Measurements from ENCODE around the gene KCNQ1.

Gene KCNQ1

DNA sequence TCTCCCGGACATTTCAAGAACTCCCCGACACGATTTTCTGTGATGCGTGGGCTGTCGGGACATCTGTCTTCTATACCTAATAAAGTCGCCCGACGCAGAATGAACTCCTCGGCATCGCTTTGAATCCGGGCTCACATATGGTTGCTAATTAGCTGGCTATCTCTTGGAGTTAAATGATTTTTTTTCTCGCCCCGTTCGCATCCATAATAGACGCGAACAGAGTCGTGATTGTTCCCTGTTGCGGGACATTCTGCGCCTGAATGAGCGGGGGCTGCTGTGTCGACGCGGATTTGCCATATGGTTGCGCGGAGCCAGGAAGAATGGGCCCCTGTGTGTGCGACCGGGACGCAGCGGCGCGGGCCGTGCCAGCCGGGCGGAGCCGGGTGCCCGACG, 424.3 kb downstream of the KCNQ1 start:
- DNase-seq (ENCODE audit: low spot score) (no peak), FAIRE-seq (no peak)

DNA sequence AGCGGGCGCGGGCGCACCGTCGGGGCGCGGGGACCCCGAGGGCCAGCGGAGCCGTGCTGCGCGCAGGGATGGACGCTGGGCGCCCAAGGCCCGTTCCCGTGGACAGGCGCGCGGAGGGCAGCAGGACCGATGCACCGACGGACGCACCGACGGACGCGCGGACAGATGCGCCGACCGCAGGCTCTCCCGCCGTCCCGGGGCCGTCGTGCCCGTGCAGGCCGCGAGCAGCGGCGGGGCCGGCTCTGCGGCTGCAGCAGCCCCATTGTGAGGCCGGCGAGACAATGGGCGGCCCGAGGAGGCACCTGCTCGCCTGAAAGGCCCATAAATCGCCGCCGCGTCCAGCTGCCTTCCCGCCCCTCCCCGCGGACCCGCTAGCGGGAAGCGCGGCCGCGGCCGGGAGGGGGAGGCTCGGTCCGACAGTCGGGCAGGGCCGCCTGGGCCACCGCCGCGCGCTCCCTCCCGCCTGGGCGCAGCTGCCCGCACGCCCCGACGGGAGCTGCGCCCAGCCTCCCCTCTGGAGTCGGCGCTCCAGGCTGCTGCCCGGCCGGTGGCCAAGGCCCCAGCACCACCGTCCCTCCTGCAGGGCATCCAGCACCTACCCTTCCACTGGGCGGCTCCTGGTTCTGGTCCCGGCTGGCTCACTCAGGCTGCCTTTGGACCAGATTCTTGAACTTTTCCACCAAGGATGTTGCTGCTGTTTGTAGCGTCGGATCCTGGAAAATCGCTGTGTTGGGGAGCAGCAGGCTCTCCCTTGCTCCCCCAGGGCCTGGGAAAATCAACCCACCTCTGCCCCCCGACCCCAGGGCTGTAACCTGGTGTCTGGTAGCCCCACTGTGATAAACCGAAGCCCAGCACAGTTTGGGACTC, 425.0 kb downstream of the KCNQ1 start:
- DNase-seq (ENCODE audit: low spot score) (no peak), FAIRE-seq (no peak)

DNA sequence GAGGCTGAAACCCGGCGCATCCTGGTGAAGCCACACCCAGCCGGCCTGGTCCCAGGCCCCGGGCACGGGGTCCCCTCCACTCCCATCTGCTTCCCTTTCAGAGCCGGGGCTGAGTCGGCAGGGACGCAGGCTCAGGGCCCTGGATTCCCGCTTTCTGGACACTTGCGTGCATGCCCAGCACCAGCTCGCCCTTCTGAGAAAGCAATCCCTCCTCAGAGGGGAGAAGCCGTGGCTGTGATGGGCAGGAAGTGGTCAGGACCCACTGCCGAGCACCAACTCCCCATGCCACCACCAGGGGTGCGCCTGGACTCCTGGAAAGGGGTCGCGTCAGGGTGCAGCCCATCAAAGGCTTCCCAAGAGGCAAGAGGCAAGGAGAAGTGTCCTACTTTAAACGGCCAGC, 425.7 kb downstream of the KCNQ1 start:
- no peak for FAIRE-seq
- DNase-seq (ENCODE audit: low spot score), result no peak

GRCh38 chr11:2870969-2871680, 426.3 kb downstream of the KCNQ1 start:
- FAIRE-seq, result no peak

GRCh38 chr11:2874963-2875362, 430.2 kb downstream of the KCNQ1 start:
- FAIRE-seq (no peak), DNase-seq (ENCODE audit: low spot score) (no peak)

More at GRCh38 chr11:2870969-2871680, 426.3 kb downstream of the KCNQ1 start:
- DNase-seq (ENCODE audit: low spot score), result no peak

- DNase-seq (ENCODE audit: low spot score) (no peak), FAIRE-seq (no peak)
These were observed 432.7 kb downstream of the KCNQ1 start for GRCh38 chr11:2877474-2877873.

- DNase-seq (ENCODE audit: low spot score), result no peak
- FAIRE-seq, result no peak
These were observed 434.0 kb downstream of the KCNQ1 start for GRCh38 chr11:2878782-2879181.

DNA sequence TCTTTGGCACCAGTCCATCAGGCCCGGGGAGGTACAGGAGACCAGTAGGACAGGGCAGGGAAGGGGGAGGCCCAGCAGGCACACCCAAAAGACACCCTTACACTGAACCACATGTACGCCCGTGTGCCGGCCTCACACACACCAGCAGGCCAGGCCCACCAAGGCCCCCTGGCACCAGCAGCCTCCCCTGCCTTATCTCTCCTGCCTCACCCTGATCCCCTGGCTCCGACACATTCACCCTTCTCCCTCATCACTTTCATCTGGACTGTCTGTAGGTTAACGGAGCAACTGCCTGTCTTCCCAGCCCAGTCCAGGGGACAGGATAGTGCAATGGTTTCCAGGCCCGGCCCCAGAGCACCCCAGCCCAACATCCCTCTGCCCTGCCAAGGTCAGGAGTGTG, 435.8 kb downstream of the KCNQ1 start:
- DNase-seq (ENCODE audit: low spot score) (no peak), FAIRE-seq (no peak)

GRCh38 chr11:2881076-2881980, 436.5 kb downstream of the KCNQ1 start:
- no peak for FAIRE-seq
- DNase-seq (ENCODE audit: low spot score), result no peak

DNA sequence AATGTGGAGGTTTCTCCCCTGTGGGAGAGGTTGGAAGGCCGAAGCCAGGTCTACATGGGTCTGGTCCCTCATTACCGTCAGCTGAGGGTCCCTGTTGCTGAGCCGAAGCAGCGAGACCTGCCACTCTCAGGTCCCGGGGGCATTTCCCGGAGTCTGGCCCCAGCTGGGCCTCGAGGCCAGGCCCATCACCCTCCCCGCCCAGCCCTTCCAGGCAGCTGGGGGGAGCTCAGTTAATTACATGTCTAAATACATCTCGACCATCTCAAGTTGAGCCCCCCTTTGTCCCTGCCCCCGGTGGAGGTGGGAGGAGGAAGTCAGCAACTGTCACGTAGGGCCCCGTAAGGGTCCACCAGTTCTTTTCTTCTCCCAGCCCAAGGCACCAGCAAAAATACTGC, 437.2 kb downstream of the KCNQ1 start:
- FAIRE-seq, result no peak

DNA sequence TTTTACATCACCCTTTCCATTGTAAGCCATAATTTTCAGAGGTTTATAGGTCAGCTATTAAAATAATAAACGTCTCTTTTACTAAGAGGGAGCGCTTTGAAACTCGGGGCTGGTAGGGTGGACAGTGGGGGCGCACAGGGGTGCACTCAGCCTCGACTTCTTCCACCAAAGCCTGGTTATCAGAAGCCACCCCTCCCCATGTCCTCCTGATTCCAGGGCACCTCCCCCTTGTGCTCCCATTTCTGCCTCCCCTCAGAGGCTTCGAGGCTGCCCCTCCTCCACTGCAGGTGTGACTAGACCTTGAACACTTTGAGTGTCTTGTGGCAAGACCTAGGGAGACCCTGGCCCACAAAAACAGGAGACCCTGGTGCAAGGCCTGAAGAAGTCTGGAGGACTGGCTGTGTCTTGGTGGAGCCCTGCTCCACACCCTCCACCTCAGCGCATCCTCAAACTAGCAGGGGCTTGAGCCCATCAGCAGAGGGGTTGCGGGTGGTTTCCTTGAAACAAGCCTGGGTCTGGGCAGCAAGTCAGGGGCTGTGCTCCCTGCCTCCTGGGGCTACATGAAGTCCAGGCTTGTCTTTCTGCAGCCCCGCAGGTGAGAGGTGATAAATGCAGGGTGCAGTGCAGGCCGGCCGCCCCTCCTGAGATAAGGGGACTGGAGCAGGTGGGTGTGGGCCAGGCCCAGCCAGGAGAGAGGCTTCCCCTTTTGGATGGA, 437.7 kb downstream of the KCNQ1 start:
- FAIRE-seq, result no peak
- no peak for DNase-seq (ENCODE audit: low spot score)

More for the DNA sequence above, 437.2 kb downstream of the KCNQ1 start:
- no peak for DNase-seq (ENCODE audit: low spot score)

GRCh38 chr11:2883640-2883978, 438.8 kb downstream of the KCNQ1 start:
- FAIRE-seq, result no peak
- peak; percentile 29 for DNase-seq (ENCODE audit: low spot score)

DNA sequence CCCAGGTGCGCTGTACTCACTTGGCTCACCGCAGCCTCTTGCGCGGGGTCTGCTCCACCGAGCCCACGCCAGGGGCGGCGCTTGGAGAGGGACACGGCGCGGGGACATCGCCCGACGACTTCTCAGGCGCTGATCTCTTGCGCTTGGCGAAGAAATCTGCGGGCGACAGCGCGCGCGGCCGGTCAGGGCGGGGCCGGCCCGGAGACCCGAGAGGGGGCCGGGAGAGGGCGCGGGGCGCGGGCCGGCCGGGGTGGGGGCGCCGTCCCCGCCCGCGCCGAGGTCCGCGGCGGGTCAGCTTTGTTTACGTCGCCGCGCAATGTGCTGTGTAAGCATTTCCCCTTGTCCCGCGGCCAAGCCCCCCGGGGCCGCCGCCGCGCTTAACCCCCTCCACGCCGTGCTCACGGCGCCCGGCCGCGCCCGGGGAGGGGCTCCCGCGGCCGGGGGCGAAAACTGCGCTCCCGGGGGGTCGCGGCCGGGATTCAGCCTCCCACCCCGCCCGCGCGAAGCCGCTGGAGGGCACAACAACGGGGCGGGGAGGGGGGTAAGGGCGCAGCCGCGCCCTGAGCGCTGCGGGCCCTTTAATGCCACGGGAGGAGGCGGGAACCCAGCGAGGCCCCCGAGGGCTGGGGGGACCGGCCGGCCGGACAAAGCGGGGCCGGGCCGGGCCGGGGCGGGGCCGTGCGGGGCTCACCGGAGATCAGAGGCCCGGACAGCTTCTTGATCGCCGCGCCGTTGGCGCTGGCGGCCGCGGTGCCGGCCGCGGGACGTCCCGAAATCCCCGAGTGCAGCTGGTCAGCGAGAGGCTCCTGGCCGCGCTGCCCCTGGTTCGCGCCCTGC, 439.4 kb downstream of the KCNQ1 start:
- FAIRE-seq (no peak), DNase-seq (ENCODE audit: low spot score) (peak; percentile 77)

- FAIRE-seq, result peak; percentile 67
- peak; percentile 83 for DNase-seq (ENCODE audit: low spot score)
These were observed 440.3 kb downstream of the KCNQ1 start for GRCh38 chr11:2885017-2885677.

GRCh38 chr11:2885678-2886081, 440.9 kb downstream of the KCNQ1 start, which contains the start of gene CDKN1C:
Gene CDKN1C, minus strand, starts transcription at chr11:2885775. Its CDS starts 319 bp downstream, at chr11:2885456.
- peak; percentile 71 for DNase-seq (ENCODE audit: low spot score)

GRCh38 chr11:2886191-2886894, 441.5 kb downstream of the KCNQ1 start:
- FAIRE-seq (no peak), DNase-seq (ENCODE audit: low spot score) (no peak)

More at GRCh38 chr11:2885678-2886081, 440.9 kb downstream of the KCNQ1 start, which contains the start of gene CDKN1C:
- peak; percentile 86 for FAIRE-seq

DNA sequence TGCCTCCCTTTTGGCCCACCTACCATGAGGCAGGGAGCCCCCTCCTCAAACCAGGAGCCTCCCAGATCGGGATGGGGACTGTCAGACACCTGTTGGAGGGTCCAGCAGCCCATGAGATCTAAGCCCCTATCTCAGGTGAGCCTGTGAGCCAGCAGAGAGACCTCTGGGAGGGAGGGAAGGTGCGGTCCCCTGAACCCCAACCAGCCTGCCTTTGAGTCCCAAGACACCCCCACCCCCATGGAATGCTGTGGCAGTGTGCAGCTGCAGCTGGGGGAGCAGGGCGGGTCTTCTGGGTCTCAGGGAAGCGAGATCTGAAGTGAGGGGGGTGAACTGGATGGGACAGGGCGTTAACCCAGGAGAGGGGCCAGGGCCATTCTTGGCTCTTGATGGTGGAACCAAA, 442.1 kb downstream of the KCNQ1 start:
- DNase-seq (ENCODE audit: low spot score), result no peak
- FAIRE-seq, result no peak

DNA sequence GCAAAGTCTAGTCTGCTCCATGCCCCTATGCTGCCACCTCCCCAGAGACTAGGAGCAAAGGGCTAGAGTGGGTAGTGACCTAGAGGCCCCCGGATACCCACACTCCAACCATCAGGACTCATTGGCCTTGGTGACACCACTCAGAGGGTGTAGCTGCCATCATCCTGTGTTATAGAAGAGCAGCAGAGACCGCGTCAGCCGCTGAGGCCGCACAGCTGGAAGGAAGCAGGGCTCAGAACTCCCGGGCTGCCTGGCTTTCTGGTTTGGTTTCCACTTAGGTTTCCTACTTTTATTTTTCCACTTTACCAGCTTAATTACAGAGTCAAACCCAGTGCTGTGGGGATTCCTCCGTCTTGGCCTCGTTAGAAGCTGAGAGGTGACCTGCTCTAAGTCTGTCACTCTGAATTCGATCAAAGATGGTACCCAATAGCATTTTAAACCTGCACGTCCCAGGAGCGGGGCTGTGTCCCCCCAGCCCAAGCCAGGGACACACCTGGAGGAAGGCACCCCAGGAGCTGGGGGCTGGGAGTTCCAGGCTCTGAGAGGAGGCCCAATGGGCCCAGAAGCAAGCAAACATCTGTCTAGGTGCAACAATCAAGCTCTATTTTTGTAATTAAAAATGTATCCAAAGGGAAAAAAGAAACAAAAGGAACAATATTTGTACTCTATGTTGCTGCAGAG, 442.8 kb downstream of the KCNQ1 start:
- DNase-seq (ENCODE audit: low spot score), result no peak
- no peak for FAIRE-seq
